ENCODE data around the gene SYNE1.

Gene SYNE1

DNA sequence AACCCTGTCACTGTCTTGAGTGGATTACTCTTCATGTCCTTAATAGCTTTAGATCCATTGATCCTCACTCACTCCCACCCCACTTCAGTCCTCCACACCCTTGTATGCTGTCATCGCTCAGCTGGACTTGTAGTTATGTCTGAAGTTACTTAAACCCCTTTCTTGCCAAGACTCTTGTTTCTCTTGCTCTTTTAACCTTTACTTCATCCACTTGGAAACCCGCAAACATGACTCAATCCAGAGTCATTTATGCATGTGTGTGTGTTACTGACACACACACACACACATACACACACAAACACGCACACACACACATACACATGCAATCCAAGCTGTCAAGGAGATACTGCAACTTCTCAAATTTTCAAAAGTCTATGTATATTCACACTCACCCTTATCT lies 341.8 kb downstream of the SYNE1 start:
- Histone ChIP-seq H3K27me3 (no peaks in the 10 kb centered on the region), H3K4me3 (ENCODE audit: low read depth in 1 of 2, low read length in 1 of 2) (no peak overlapping the region), H3K4me1 (ENCODE audit: control insufficient read depth in 1 of 2, insufficient read depth in 1 of 2, low read depth in 1 of 2, low read length in 1 of 2) (no peaks in the 10 kb centered on the region), H3K36me3 (peaks cover 88% of the 10 kb centered on the region), H3K9me3 (no peaks in the 10 kb centered on the region), H3K27ac (no peak overlapping the region)
- no peak for TF ChIP-seq CTCF (IDR thresholded peaks at IDR 0.05)

- Histone ChIP-seq H3K9me3 (no peaks in the 10 kb centered on the region), H3K36me3 (peaks cover 90% of the 10 kb centered on the region), H3K4me3 (ENCODE audit: low read depth in 1 of 2, low read length in 1 of 2) (no peak overlapping the region), H3K27me3 (no peaks in the 10 kb centered on the region), H3K27ac (no peak overlapping the region), H3K4me1 (ENCODE audit: control insufficient read depth in 1 of 2, insufficient read depth in 1 of 2, low read depth in 1 of 2, low read length in 1 of 2) (no peaks in the 10 kb centered on the region)
- no peak for TF ChIP-seq CTCF (IDR thresholded peaks at IDR 0.05)
Measured at GRCh38 chr6:152293404-152293803, 343.8 kb downstream of the SYNE1 start.

GRCh38 chr6:152292555-152292954 lies 344.6 kb downstream of the SYNE1 start:
- H3K27ac ChIP-seq = no peak overlapping the region
- peaks cover 90% of the 10 kb centered on the region for H3K36me3 ChIP-seq
- H3K4me1 ChIP-seq (ENCODE audit: control insufficient read depth in 1 of 2, insufficient read depth in 1 of 2, low read depth in 1 of 2, low read length in 1 of 2) = no peaks in the 10 kb centered on the region
- H3K9me3 ChIP-seq = no peaks in the 10 kb centered on the region
- H3K27me3 ChIP-seq = no peaks in the 10 kb centered on the region
- no peak overlapping the region for H3K4me3 ChIP-seq (ENCODE audit: low read depth in 1 of 2, low read length in 1 of 2)
- TF ChIP-seq CTCF (IDR thresholded peaks at IDR 0.05) = no peak

DNA sequence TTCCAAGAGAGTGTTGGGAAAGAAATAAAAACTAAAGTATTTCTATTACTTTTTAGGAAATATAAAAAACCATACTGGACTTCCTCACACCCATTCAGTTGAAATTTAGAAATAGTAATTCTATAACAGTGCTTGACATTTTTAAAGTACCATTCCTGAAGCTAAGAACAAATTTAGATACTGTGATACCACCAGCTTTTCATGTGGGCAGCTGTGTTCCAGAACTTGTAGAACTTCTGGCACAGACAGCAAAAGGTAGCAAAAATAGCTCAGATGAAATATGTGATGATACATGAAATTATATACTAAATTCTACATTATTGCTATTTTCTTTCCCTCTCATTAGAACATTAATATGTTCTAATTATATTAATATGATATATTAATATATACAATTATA lies 346.5 kb downstream of the SYNE1 start:
- Histone ChIP-seq H3K4me1 (ENCODE audit: control insufficient read depth in 1 of 2, insufficient read depth in 1 of 2, low read depth in 1 of 2, low read length in 1 of 2) (no peaks in the 10 kb centered on the region), H3K4me3 (ENCODE audit: low read depth in 1 of 2, low read length in 1 of 2) (no peak overlapping the region)

GRCh38 chr6:152277826-152278329 lies 359.3 kb downstream of the SYNE1 start:
- Histone ChIP-seq H3K4me3 (ENCODE audit: low read depth in 1 of 2, low read length in 1 of 2) (no peak overlapping the region), H3K4me1 (ENCODE audit: control insufficient read depth in 1 of 2, insufficient read depth in 1 of 2, low read depth in 1 of 2, low read length in 1 of 2) (no peaks in the 10 kb centered on the region), H3K36me3 (peaks cover 94% of the 10 kb centered on the region), H3K9me3 (no peaks in the 10 kb centered on the region), H3K27ac (no peak overlapping the region), H3K27me3 (no peaks in the 10 kb centered on the region)
- no peak for TF ChIP-seq CTCF (IDR thresholded peaks at IDR 0.05)

More for the DNA sequence above, 346.5 kb downstream of the SYNE1 start:
- Histone ChIP-seq H3K27ac (no peak overlapping the region), H3K9me3 (no peaks in the 10 kb centered on the region), H3K27me3 (no peaks in the 10 kb centered on the region), H3K36me3 (peaks cover 89% of the 10 kb centered on the region)
- TF ChIP-seq CTCF (IDR thresholded peaks at IDR 0.05) = no peak

DNA sequence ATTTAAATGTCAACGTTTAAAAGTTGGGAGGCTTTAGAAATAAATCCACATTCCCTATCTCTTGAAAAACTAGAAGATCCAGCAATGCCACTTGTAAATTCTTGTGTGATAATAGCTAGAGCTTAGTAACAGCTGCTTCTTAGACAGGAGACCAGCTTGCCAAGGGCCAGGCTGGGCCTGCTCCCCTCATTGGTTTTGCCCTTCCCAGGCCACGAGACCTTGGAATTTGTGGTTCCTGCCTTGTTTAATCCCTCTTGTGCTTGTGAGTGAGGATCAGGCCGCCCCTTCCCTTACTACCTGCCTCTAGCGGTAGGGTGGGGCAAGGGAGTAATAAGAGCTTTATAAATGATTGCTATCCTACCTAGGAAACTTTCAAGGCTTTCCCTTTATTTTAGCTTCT lies 363.5 kb downstream of the SYNE1 start:
- no peak overlapping the region for H3K27ac ChIP-seq
- H3K27me3 ChIP-seq = no peaks in the 10 kb centered on the region
- no peaks in the 10 kb centered on the region for H3K4me1 ChIP-seq (ENCODE audit: control insufficient read depth in 1 of 2, insufficient read depth in 1 of 2, low read depth in 1 of 2, low read length in 1 of 2)
- TF ChIP-seq CTCF (IDR thresholded peaks at IDR 0.05) = no peak
- H3K4me3 ChIP-seq (ENCODE audit: low read depth in 1 of 2, low read length in 1 of 2) = no peak overlapping the region
- peaks cover 100% of the 10 kb centered on the region for H3K36me3 ChIP-seq
- no peaks in the 10 kb centered on the region for H3K9me3 ChIP-seq

All from neutrophil (primary cell).